HG03175 (cell line): ENCODE results near the gene SDK1.
"Not testable (repeated sequence)": the region's sequence is repeated elsewhere in the genome, so short reads cannot be mapped to it uniquely, and the experiment has no call there.

Source experiments
- ATAC-seq: cut with Tn5 transposase; IDR thresholded peaks from one replicate; pipeline ENCODE4 v1.9.1; 2021; ENCODE audit warnings: mild to moderate bottlenecking, moderate library complexity; ENCODE audit not compliant: unreplicated experiment

Gene SDK1

DNA sequence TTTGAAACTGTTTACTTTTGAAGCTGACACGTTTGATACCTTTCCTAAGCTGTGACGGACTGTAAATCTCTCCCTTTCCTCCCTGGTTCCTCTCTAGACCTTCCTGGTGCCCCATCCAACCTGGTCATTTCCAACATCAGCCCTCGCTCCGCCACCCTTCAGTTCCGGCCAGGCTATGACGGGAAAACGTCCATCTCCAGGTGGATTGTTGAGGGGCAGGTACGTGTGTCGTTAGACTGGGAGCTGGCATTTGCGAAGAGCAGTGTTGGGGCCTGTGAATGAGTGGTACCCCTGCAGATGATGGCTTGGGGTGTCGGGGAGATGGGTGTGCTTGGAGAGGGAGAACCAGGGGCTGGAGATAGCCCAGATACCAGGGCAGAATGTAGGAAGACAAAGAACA, 778.3 kb downstream of the SDK1 start:
- ATAC-seq, result no peak

DNA sequence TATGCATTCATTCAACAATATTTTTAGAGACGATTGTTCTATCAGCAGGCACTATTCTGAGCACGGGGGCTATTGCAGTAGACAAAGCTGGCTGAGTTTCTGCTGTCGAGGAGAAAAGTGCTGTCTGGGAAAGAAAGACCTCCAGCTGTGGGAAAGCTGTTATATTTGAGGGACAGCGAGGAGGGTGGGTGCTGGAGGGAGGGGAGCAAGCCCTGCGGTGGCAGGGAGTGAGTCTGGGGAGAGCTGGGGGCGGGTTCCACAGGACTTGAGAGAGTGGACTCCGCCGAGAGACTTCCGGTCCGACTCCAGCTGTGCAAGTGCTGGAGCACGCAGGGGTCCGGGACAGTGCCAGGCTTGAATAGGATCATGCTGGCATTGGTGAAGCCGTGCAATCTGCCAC, 778.9 kb downstream of the SDK1 start:
- no peak for ATAC-seq

DNA sequence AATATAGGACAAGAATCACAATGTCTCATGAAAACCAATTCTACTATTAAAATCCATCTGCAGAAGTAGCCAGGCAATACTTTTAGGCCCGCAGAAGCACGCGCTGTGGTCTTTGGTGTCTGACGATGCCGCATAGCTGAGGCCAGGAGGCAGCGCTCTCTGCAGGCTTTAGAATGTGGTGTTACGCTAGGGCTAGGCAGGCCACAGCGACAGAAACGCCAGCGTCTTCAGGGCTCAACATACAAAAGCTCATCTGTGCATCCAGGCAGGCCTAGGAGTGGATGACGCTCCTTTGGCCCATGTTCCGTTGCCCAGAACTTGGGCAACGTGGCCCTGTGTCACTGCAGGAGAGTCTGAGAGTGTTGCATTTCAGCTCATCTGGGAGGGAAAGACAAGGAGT, 779.9 kb downstream of the SDK1 start:
- no peak for ATAC-seq

DNA sequence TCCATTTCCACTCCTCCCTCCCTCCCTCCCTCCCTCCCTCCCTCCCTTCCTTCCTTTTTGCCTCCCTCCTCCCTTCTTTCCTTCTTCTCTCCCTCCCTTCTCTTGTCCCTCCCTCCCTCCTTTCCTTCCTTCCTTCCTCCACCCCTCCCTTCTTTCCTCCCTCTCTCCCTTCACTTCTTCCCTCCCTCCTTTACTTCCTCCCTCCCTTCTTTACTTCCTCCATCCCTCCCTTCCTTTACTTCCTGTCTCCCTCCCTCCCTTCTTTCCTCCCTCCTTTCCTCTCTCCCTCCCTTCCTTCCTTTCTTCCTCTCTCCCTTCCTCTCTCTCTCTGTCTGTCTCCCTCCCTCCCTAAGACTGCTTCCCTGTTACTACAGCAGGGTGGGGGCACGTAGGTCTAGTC, 782.5 kb downstream of the SDK1 start:
- ATAC-seq, result no peak

DNA sequence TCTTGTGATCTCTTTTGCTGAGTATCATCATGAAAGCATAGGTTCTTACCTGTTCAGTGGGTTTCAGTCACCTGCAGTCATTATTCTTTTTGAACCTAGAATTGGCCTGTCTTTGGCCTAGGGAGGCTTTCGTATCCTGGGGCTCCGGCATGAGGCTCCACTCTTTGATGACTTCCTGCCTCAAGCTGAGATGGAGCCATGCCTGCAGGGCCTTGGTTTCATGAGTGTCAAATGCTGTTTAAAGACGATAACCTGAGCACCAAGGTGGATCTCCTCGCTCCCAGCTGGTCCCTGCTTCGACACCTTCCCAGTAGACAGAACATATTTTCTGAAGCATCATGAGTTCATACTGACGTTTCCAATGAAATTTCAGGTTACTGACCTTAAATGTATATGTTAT, 783.2 kb downstream of the SDK1 start:
- no peak for ATAC-seq

DNA sequence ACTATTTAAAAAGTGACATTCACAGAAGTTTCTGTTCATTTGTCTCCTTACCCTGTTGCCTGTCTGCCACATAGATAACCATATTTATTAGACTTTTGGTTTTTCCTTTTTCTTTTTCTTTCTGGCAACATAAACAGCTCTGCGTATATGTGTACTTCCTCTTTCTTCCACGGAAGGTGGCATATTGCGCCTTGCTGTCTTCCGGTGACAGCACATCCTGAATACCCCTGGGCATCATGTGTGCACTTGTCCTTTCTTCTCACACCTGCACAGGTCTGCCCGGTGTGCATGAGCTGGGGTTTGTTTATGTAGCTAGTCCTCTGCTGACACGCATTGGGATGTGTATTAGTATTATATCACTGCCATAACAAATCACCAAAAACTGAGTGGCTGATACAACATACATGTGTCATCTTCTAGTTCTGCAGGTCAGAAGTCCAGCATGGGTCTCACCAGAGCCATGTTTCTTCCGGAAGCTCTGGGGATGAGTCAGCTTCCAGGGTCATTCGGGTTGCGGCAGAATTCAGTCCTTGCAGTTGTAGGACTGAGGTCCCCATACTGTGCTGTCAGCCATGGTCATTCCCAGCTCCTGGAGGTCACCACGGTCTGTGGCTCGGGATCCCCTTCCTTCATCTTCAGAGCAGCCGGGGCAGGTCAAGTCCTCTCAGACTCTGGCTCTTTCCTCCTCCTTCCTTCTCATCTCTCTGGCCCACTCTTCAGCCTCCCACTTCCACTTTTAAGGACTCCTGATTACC, 785.1 kb downstream of the SDK1 start:
- no peak for ATAC-seq

DNA sequence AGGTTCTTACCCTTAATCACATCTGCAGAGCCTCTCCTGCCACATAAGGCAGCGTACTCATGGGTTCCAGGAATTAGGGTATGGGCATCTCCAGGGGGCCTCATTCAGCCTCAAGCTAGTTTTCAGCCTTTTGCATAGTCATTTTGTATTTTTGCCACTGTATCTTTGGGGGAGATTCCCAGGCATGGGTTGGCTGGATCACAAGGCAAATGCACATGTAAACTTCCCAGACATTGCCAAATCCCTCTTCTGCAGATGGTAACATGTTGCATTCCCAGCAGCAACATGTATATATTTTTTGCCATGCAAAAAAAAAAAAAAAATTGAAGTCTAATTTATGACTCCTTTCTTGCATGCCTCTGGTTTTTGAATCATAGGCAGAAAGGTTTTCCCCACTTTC, 785.7 kb downstream of the SDK1 start:
- ATAC-seq, result no peak

DNA sequence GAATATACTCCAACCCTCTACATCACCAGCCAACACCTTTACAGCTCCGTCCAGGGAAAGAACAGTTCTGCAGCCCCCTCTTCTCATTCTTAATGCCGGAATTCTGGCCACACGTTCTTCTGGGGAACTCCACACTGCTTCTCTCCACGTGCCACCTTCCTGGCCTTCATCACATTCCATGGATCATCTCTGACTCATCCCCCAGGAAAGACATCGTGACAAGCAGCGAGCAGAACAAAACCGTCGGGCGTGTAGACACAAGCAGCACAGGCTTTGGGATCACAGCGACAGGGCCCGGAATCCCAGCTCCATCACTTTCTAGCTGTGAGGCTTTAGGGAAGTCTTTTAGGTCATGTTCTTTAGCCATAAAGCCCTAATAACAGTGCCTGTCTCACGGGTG, 790.7 kb downstream of the SDK1 start:
- ATAC-seq, result no peak

DNA sequence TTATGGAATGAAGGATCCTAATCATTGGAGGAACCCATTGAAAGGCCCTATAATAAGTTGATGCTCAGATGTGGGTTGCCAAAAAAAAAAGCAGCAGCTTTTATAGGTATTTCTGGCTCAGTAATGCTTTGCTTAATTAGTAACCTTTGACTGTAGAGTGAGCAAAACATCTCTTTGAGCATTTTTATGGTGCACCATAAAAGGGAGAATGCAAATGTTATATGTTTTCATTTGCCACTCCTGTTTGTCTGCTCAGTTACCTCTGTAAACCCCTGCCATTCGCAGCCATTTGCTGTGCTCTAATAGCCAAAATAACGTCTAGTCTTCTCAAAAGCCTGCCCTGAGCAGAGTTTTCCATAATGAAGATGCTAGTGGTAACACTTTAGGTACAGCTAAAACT, 792.0 kb downstream of the SDK1 start:
- ATAC-seq, result no peak

DNA sequence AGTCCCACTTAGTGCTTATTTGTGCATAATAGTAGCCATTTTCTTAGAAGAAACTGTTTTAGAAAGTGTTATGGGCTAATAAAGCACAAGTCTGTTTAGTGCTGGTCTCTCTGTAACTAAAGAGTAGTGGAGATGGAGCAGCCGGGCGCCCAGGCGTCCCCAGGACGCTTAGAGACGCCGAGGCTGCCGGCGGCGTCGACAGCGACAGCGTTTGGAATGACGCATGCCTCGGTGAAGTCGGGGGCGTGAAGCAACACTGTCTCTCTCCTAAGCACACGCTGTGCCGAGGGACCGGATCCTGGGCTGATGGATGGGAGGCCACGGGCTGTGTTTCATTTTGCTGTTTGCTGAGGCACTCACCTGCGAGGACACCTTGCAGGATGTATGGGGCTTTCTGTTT, 792.4 kb downstream of the SDK1 start:
- no peak for ATAC-seq

DNA sequence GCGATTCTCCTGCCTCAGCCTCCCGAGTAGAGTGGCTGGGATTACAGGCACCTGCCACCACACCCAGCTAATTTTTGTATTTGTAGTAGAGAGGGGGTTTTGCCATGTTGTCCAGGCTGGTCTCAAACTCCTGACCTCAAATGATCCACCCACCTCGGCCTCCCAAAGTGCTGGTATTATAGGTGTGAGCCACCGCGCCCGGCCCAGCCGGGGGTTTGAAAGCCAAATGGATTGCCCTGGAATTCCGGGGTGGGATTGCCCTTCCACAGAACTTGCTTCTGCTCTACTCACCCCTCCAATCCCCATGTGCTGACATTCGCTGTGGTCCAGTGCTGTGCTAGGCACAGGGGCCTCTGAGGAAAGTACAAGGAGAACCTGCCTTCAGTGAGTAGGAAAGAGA, 793.1 kb downstream of the SDK1 start:
- not testable (repeated sequence) for ATAC-seq

DNA sequence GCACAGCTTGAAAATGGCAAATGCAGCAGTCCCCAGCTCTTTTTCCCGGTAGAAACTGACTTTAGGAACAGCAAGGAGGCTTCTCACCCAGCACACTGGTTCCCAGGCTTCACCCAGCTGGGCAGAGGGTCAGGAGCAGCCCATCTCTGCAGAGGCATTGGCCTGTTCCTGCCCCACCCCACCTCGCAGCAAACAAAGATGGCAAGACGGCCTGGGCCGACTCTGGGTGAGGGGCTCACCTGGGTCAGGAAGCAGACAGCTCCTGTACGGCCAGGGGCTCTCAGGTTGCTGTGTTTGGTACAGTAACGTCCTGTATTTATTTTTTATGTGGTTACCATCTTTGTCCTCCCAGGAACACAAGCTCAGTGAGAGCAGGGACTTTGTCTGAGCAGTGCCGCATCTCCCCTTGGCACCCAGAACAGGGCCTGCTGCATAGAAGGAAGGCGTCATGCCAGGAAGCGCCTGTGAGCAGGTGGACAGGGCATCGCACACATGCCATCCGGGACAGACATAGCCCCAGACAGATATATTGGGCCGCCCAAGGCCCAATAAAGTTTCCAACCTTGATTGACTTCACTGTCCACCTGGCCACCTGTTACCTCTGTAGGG, 796.1 kb downstream of the SDK1 start:
- no peak for ATAC-seq

DNA sequence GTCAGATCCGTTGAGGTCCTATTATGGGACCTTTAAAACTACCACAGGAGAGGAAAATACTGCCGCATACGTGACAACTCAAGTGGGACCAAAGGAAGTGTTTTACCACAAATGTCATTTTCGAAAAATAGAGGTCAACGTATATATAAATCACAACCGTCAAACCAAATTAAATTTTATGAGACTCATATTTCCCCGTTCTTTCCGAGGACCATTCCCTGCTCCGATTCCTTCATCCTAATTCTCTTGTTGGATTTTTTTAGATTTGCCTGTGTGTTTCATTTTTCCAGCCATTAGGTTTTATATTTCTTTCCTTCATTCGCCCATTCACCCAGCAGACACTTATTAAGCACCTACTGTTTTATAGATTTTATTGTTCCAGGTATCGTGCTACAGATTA, 797.1 kb downstream of the SDK1 start:
- ATAC-seq, result no peak

DNA sequence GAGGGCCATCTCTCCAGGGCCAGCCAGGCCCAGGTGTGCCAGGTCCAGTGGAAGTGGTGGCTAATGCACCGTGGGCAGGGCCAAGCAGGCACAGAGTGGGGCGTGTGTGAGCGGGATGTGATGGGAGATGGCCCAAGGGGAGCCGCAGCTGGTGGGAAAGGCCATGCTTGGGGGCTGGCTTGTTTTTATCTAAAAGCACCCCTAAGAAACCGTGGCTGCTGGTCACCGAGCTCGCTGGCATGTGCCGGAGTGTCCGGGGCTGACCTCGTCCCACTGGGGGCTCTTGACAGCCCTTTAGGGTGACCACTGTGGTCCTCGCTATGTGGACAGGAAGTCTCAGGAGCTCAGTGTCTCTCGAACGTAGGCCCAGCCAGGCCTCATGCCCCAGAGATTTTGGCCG, 798.6 kb downstream of the SDK1 start:
- no peak for ATAC-seq

DNA sequence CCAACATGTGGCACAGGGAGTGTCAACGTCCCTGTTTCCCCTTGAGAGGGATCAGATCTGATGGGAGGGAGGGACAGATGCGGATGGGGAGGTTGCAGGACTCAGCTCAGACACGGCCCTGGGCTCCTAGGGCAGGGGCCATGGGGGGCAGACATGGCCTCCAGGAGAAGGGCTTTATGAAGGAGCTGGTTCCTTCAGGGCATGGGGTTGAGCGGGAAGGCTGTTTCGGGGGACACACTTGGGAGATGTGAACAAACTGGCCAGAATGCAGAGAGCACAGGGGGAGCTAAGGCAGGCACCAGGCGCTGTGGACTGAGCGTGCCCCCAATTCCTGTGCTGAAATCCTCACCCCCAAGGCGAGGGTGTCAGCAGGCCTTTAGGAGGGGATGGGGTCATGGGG, 799.1 kb downstream of the SDK1 start:
- ATAC-seq, result no peak

DNA sequence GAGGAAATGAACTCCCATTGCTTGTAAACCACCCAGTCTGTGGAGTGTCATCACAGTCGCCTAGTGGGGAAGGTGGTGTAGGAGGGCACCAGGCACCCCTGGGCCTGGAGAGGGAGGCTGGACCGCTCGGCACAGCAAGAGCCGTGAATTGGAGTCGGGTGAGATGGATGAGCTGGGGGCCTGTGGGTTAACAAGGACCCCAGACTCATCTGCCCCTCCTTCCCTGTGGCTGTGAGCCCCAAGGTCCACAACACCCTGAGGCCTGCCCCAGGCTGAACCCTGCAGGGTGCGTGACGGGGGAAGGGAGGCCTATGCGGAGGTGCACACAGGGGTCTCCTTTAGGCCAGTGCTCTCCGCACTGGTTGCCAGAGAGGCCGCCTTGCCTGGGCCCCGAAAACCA, 799.6 kb downstream of the SDK1 start:
- no peak for ATAC-seq

DNA sequence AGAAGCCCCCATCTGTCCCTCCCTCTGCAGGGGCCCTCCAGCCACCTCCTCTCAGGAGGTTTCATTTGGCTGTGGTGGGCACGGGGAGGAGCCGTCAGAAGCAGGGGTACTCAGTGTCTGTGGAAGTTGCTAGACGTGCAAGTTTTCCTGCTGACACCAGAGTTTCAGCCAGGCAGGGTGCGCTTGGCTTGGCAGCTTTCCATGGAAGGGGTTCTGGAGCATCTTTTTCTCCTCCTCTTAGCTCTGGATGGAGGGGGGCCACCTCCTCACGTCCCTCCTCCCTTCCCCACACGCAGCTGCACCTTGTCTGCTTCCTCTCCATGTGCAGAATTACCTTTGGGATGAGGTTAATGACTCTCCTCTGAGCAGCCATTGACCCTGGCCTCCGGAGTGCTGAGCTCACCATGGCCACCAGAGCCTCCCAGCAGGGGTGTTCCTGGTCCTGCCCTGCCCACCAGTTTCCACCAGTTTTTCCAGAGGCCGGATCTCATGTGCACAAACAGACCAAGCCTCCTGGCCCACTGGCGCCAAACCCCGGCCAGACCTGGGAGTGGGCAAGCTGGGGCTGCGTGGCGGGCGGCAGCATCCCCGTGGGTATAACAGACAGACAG, 801.3 kb downstream of the SDK1 start:
- ATAC-seq, result no peak

DNA sequence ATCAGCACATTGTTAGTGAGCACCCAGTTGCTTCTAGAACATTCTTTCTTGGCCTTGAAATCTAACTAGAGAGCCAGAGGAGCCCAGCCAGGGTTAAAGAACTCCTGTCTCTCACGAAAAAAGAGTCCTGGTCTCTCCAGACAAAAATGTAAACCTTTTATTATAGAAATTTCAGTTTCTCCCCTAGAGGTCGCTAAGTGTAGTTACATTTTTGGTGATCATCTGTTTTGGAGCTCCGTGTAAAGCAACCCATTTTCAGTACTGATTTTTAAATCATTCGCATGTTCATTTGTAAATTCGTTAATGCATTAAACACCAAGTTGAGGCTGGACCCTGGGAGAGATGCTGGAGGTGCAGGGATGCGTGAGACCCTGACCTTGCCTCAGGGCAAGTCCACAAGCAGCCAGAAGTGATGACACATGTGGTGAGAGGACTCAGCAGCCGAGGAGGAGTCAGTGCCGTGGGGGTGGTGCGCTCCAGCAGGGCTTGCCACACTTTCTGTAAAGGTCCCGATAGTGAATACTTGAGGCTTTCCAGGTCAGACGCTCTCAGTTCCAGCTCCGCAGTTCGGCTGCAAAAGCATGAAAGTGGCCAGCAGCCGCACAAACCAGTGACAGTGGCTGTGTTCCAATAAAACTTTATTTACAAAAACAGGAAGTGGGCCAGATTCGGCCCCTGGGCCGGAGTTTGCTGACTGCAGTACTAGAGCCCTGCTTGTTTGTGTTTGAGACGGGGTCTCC, 802.5 kb downstream of the SDK1 start:
- ATAC-seq, result no peak

DNA sequence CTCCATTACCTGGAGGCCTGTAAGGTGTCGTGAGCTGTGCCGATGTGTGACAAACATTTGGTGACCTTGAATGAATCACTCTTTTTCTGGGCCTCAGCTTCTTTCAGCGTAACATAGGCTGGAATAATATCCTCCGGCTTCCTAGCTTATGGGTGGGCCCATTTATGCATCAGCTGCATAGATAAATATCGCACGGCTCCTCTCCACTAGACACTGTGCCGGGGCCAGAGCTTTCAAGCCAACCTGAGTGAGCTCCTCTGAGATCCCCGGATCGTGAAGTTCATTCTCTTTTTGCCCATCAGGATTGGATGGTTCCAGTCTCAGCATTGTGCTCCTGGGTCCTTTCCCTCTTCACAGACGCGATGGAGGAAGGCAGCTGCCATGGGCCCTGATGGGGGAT, 806.8 kb downstream of the SDK1 start:
- no peak for ATAC-seq

DNA sequence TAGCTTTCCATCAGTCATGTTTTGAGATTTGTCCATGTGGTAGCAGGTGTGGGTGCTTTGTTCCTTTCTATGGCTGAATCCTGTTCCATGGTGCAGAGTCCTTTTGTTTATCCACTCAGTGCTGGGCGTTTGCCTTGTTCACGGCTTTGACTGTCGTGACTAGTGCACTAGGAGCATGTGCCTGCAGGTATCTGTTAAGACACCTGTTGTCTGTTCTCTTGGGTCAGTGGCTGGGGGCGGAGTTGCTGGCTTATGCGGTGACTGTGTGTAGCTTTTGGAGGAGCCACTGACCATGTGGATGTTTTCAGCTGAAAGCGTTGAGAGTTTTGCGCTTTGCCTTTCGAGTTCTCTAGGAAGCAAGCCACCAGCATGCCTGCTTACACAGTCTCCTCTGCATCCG, 807.9 kb downstream of the SDK1 start:
- no peak for ATAC-seq

DNA sequence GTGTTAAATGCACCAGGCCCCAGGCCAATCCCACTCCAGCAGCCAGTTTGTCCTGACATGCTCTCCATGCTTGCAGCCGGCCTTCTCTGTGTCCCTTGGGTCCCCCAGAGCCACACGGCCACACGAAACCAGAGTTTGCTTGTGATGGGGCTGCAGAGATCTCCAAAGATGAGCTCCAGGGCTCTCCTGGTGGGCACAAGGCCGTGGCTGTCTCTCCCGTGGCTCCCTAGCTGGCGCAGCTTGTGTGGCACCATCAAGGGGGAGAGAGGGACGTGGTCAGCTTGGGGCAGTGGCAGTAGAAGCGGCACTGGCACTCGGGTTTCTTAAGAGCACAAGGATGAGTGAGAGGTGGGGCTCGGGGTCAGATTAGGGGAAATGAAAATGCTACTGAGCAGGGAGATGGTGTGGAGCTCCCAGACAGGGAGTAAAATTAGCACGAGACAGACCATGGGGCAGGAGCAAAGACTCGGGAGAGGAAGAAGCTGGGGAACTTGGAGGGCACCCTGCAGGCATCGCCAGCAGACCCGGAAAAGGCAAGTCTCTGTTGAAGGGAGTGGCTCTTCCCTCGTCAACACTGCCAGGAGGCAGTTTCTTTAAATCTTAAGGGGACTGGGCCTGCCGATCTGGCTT, 808.5 kb downstream of the SDK1 start:
- ATAC-seq, result no peak
